Measurements from ENCODE around the gene ADAMTS3. TPM values are rescaled to one million over a fixed set of nuclear protein-coding genes. Genes with fewer than 3 reads are reported as not detected.

ADAMTS3 gene
- total RNA-seq, 2 donors from 2014 or later, result 5.8 to 13.0 TPM

- Mint-ChIP-seq H3K36me3 (ENCODE audit: low read depth) (no peaks in the 10 kb centered on the region), H3K4me1 (peaks cover 3% of the 10 kb centered on the region), H3K27ac (no peak overlapping the region), H3K4me3 (no peak overlapping the region), H3K27me3 (ENCODE audit: insufficient read depth) (no peaks in the 10 kb centered on the region), H3K9me3 (no peaks in the 10 kb centered on the region)
- Histone ChIP-seq H3K4me1 (ENCODE audit: control insufficient read depth, insufficient read depth, low read length) (no peaks in the 10 kb centered on the region), H3K9me3 (ENCODE audit: control insufficient read depth, low read length) (no peaks in the 10 kb centered on the region), H3K4me3 (ENCODE audit: low read length) (no peak overlapping the region), H3K27me3 (ENCODE audit: control insufficient read depth, insufficient read depth, low read length, poor library complexity, severe bottlenecking) (no peaks in the 10 kb centered on the region), H3K27ac (ENCODE audit: low read depth, low read length) (peak overlapping the region; percentile 62), H3K9ac (ENCODE audit: extremely low read depth, low read length, poor library complexity, severe bottlenecking) (no peak overlapping the region), H3K36me3 (ENCODE audit: control insufficient read depth, insufficient read depth, low read length) (no peaks in the 10 kb centered on the region)
- DNase-seq, result no peak
- 87 to 100% methylated on average over 1 to 4 of the region's 5 CpGs for WGBS, 2 experiments (ENCODE audit: insufficient coverage in 1 of 2, insufficient read length in 1 of 2)
- TF ChIP-seq CTCF (conservative IDR thresholded peaks at IDR 0.05), result no peak
Observed at GRCh38 chr4:72313121-72313520, 255.9 kb downstream of the ADAMTS3 start.

GRCh38 chr4:72312032-72312650, 256.9 kb downstream of the ADAMTS3 start:
- Mint-ChIP-seq H3K4me3 (no peak overlapping the region), H3K9me3 (no peaks in the 10 kb centered on the region), H3K27ac (peak overlapping the region; percentile 61), H3K4me1 (peaks cover 3% of the 10 kb centered on the region), H3K27me3 (ENCODE audit: insufficient read depth) (no peaks in the 10 kb centered on the region), H3K36me3 (ENCODE audit: low read depth) (no peaks in the 10 kb centered on the region)
- no peaks in the 10 kb centered on the region for H3K9me3 ChIP-seq (ENCODE audit: control insufficient read depth, low read length)
- peak; percentile 75 for DNase-seq
- 71 to 74% methylated on average over 3 to 6 of the region's 6 CpGs for WGBS, 2 experiments (ENCODE audit: insufficient coverage in 1 of 2, insufficient read length in 1 of 2)
- no peaks in the 10 kb centered on the region for H3K36me3 ChIP-seq (ENCODE audit: control insufficient read depth, insufficient read depth, low read length)
- TF ChIP-seq CTCF (conservative IDR thresholded peaks at IDR 0.05), result no peak
- no peak overlapping the region for H3K9ac ChIP-seq (ENCODE audit: extremely low read depth, low read length, poor library complexity, severe bottlenecking)
- H3K4me3 ChIP-seq (ENCODE audit: low read length), result no peak overlapping the region
- no peaks in the 10 kb centered on the region for H3K4me1 ChIP-seq (ENCODE audit: control insufficient read depth, insufficient read depth, low read length)
- H3K27me3 ChIP-seq (ENCODE audit: control insufficient read depth, insufficient read depth, low read length, poor library complexity, severe bottlenecking), result no peaks in the 10 kb centered on the region
- peak overlapping the region; percentile 62 for H3K27ac ChIP-seq (ENCODE audit: low read depth, low read length)

GRCh38 chr4:72311291-72311690, 257.7 kb downstream of the ADAMTS3 start:
- Mint-ChIP-seq H3K9me3 (no peaks in the 10 kb centered on the region), H3K27ac (no peak overlapping the region), H3K4me1 (peaks cover 3% of the 10 kb centered on the region), H3K27me3 (ENCODE audit: insufficient read depth) (no peaks in the 10 kb centered on the region), H3K36me3 (ENCODE audit: low read depth) (no peaks in the 10 kb centered on the region), H3K4me3 (no peak overlapping the region)
- WGBS, 2 experiments (ENCODE audit: insufficient coverage in 1 of 2, insufficient read length in 1 of 2), result 99 to 100% methylated on average over 2 to 3 of the region's 3 CpGs
- DNase-seq, result no peak
- Histone ChIP-seq H3K36me3 (ENCODE audit: control insufficient read depth, insufficient read depth, low read length) (no peaks in the 10 kb centered on the region), H3K9ac (ENCODE audit: extremely low read depth, low read length, poor library complexity, severe bottlenecking) (no peak overlapping the region), H3K27ac (ENCODE audit: low read depth, low read length) (peak overlapping the region; percentile 18), H3K9me3 (ENCODE audit: control insufficient read depth, low read length) (no peaks in the 10 kb centered on the region), H3K4me3 (ENCODE audit: low read length) (no peak overlapping the region), H3K4me1 (ENCODE audit: control insufficient read depth, insufficient read depth, low read length) (no peaks in the 10 kb centered on the region), H3K27me3 (ENCODE audit: control insufficient read depth, insufficient read depth, low read length, poor library complexity, severe bottlenecking) (no peaks in the 10 kb centered on the region)
- TF ChIP-seq CTCF (conservative IDR thresholded peaks at IDR 0.05), result no peak
